ENCODE measurements around the gene COL9A3. TPM values are rescaled to one million over a fixed set of nuclear protein-coding genes. Genes with fewer than 3 reads are reported as not detected.

The COL9A3 gene
- total and polyA plus RNA-seq, 2 of the 8 experiments (the other 6 are each of a cell fraction or from before 2014, with no cell fraction given): 21.7 to 80.1 TPM

DNA sequence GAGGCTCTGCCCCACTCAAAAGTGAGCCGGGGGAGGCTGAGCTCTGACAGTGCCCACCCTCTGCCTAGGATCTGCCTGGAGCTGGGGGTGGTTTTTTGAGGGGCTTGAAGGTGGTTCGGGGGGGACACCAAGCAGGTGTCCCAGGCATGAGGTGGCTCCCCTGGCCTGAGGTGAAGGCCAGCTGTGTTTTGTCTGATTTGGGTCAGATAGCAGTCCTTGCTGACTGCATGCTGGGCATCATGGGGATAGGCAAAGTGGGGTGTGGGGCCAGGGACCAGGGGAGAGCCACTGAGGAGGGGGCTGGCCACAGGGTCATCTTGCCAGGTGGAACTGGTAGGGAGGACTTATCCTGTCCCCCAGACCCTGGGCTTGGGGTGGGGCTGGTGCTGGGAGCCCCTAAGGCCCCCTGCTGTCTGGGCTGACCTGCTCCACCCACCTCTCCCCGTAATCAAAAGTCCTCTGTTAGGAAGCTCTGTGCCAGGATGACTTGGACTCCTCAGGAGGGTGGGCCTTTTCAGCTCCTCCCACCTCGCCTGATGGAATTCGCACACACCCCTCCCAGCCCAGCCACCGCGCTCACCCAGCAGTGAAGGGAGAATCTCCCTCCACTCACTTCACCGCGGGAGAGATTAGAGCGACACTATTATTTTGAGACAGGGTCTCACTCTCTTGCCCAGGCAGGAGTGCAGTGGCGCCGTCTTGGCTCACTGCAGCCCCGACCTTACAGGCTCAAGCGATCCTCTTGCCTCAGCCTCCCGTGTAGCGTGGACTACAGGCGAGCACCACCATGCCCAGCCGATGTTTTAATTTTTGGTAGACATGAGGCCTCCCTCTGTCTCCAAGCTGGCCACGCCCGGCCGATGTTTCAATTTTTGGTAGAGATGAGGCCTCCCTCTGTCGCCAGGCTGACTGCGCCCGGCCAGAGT is 1.5 kb upstream of the COL9A3 start (continued):
- TF ChIP-seq SUZ12 (IDR thresholded peaks at IDR 0.05; ENCODE audit: low read length): no peak
- no peak for TF ChIP-seq JUN (IDR thresholded peaks at IDR 0.05; ENCODE audit: low read depth, low read length)
- TF ChIP-seq GABPA (IDR thresholded peaks at IDR 0.05; ENCODE audit: borderline replicate concordance, insufficient read depth, low read length): no peak
- peak; percentile 46; the same call in 1 of the 2 replicates for TF ChIP-seq POLR2AphosphoS5 (IDR thresholded peaks at IDR 0.05; ENCODE audit: low read depth, low read length)
- peak in 1 of 2 experiments; percentile 64; a peak in 1 of 4 replicates for TF ChIP-seq HDAC2 (IDR thresholded peaks at IDR 0.05; ENCODE audit: borderline replicate concordance in 1 of 2, low read depth in 2 of 2, low read length in 2 of 2)
- TF ChIP-seq KDM4A (IDR thresholded peaks at IDR 0.05; ENCODE audit: low read depth, low read length, severe bottlenecking): no peak

All from H1 (cell line).